H1 (cell line): Measurements from ENCODE around the gene OR13C9. TPM values are rescaled to one million over a fixed set of nuclear protein-coding genes. Genes with fewer than 3 reads are reported as not detected.

Source experiments
- ATF2 ChIP-seq: IDR thresholded peaks from 2 replicates; pipeline ENCODE4 v1.6.1; 2012; ENCODE audit warnings: low read length, inconsistent platforms
- ATF3 ChIP-seq: IDR thresholded peaks from 2 replicates; pipeline ENCODE4 v1.6.1; 2011; ENCODE audit warnings: low read depth, mild to moderate bottlenecking, low read length; ENCODE audit not compliant: insufficient read depth
- GABPA ChIP-seq: IDR thresholded peaks from 2 replicates; pipeline ENCODE4 v1.6.1; 2011; ENCODE audit warnings: mild to moderate bottlenecking, low read length, moderate library complexity, borderline replicate concordance; ENCODE audit not compliant: insufficient read depth
- PHF8 ChIP-seq: fragments of 200-600 bp; sonication (generic); conservative IDR thresholded peaks from 2 replicates; pipeline ENCODE4 v1.7.1; 2012; ENCODE audit warnings: low read depth, mild to moderate bottlenecking, inconsistent platforms, low read length, moderate library complexity
- POLR2A ChIP-seq, 2 experiments: IDR thresholded peaks; 1 replicate in 1 of 2; 2 replicates in 1 of 2; pipeline ENCODE4 v1.6.1; 2011; ENCODE audit warnings: low read depth in 2 of 2, low read length in 2 of 2, mild to moderate bottlenecking in 2 of 2; ENCODE audit errors: control extremely low read depth in 1 of 2
- RBBP5 ChIP-seq: IDR thresholded peaks from 2 replicates; pipeline ENCODE4 v1.7.1; 2012; ENCODE audit warnings: low read depth, mild to moderate bottlenecking, inconsistent platforms, low read length, moderate library complexity, borderline replicate concordance
- RNF2 ChIP-seq: fragments of 200-900, 300-1000 bp; sonication (generic); IDR thresholded peaks from 2 replicates; pipeline ENCODE4 v1.7.1; 2016; ENCODE audit warnings: borderline replicate concordance, low read depth, mild to moderate bottlenecking, antibody characterized with exemption, low read length; ENCODE audit not compliant: poor library complexity, severe bottlenecking; ENCODE audit errors: missing control alignments
- polyA plus RNA-seq, 7 experiments: library from polyadenylated mRNA; depleted of rRNA in 3 of 7; stranded (reverse) in 5 of 7; unstranded in 2 of 7; fragments of >200 nt in 5 of 7; fragments of 200-250 nt in 2 of 7; gene quantifications; 1 replicate in 5 of 7; 2 replicates in 1 of 7; 4 replicates in 1 of 7; pipeline versions ENCODE4 v1.2.1 to v1.2.3, GENCODE V29; 2011 to 2013; ENCODE audit warnings: missing spikeins in 2 of 7, mixed read lengths in 2 of 7
- total RNA-seq: library from RNA; stranded (reverse); fragmentation: NEBNext Ultra II Directional; extraction: Animal tissue kit (Norgen Biotek cat#: 25700); gene quantifications from 2 replicates; pipeline ENCODE4 v1.2.1, GENCODE V29; 2021

The OR13C9 gene
- total and polyA plus RNA-seq, 2 of the 8 experiments (the other 6 are each of a cell fraction or from before 2014, with no cell fraction given), result not detected

- no peak for TF ChIP-seq ATF3
- TF ChIP-seq ATF2, result no peak
- TF ChIP-seq PHF8, result no peak
- no peak for TF ChIP-seq RNF2
- TF ChIP-seq GABPA, result no peak
- TF ChIP-seq RBBP5, result no peak
- no peak for TF ChIP-seq POLR2A (IDR thresholded peaks at IDR 0.05; ENCODE audit: control extremely low read depth in 1 of 2, low read depth in 2 of 2, low read length in 2 of 2)
Measured at GRCh38 chr9:104618104-104618503, at the start of gene OR13C9 (continued).
